Kasumi-1 (cell line): Measurements from ENCODE around the gene CPHXL2.
A peak's percentile ranks its signal among the peaks of the same experiment; 100 is the strongest.

Source experiments
- DNase-seq, 2 experiments: peaks; one replicate each; lab custom pipeline; 2025; lab: John Stamatoyannopoulos, UW

Gene CPHXL2

GRCh38 chr16:75676909-75677308, at the start of gene CPHXL2:
Gene CPHXL2, minus strand, starts transcription at chr16:75677009. Its CDS starts 10 bp downstream, at chr16:75676999.
- DNase-seq, result no peak

GRCh38 chr16:75726390-75726789, 49.6 kb upstream of the CPHXL2 start, which contains the start of gene CPHXL:
Gene CPHXL, minus strand, starts transcription at chr16:75726490. Its CDS starts 48 bp downstream, at chr16:75726442.
- no peak for DNase-seq

GRCh38 chr16:75718452-75718851, 41.6 kb upstream of the CPHXL2 start:
- DNase-seq, result no peak

- no peak for DNase-seq
Measured at GRCh38 chr16:75714661-75715060, 37.9 kb upstream of the CPHXL2 start.

GRCh38 chr16:75710344-75710743, 33.5 kb upstream of the CPHXL2 start:
- DNase-seq, result no peak

- DNase-seq, result no peak
Measured at GRCh38 chr16:75703306-75703705, 26.5 kb upstream of the CPHXL2 start.

- DNase-seq, result no peak
Measured at GRCh38 chr16:75702242-75702641, 25.4 kb upstream of the CPHXL2 start.

- no peak for DNase-seq
Measured at GRCh38 chr16:75701361-75701760, 24.6 kb upstream of the CPHXL2 start, which contains the start of gene DUXB. Gene DUXB, minus strand, starts transcription at chr16:75701461. Its CDS starts 43 bp downstream, at chr16:75701418.

GRCh38 chr16:75697571-75697970, 20.8 kb upstream of the CPHXL2 start:
- no peak for DNase-seq

- no peak for DNase-seq
Measured at GRCh38 chr16:75695708-75696107, 18.9 kb upstream of the CPHXL2 start.

- no peak for DNase-seq
Measured at GRCh38 chr16:75687361-75687760, 10.6 kb upstream of the CPHXL2 start.

GRCh38 chr16:75682308-75682707, 5.5 kb upstream of the CPHXL2 start:
- DNase-seq, result no peak

GRCh38 chr16:75679366-75679765, 2.6 kb upstream of the CPHXL2 start:
- DNase-seq, result no peak

GRCh38 chr16:75667503-75667902, 9.3 kb downstream of the CPHXL2 start:
- DNase-seq, result no peak

- DNase-seq, result no peak
Measured at GRCh38 chr16:75660726-75661302, 16.0 kb downstream of the CPHXL2 start.

GRCh38 chr16:75660321-75660720, 16.5 kb downstream of the CPHXL2 start:
- DNase-seq, result no peak

- no peak for DNase-seq
Measured at GRCh38 chr16:75658175-75658574, 18.6 kb downstream of the CPHXL2 start.

- no peak for DNase-seq
Measured at GRCh38 chr16:75653922-75654321, 22.9 kb downstream of the CPHXL2 start.

- peak; percentile 58 to 77 for DNase-seq
Measured at GRCh38 chr16:75648265-75649076, 28.3 kb downstream of the CPHXL2 start.

GRCh38 chr16:75647492-75648264, 29.1 kb downstream of the CPHXL2 start, which contains the start of the genes KARS1 and TERF2IP:
Gene KARS1, minus strand, starts transcription at chr16:75647665. Its CDS starts 26 bp downstream, at chr16:75647639.
Gene TERF2IP, plus strand, starts transcription at chr16:75647773. Its CDS starts 110 bp downstream, at chr16:75647883.
- peak; percentile 93 to 94 for DNase-seq

GRCh38 chr16:75647112-75647491, 29.7 kb downstream of the CPHXL2 start:
- DNase-seq, result peak in 1 of 2 experiments; percentile 37
